Smooth muscle cell (in vitro differentiated cells): ENCODE data around the gene HSD3B1. TPM values are rescaled to one million over a fixed set of nuclear protein-coding genes. Genes with fewer than 3 reads are reported as not detected.

Experiments used
- DNase-seq: peaks from one replicate; lab custom pipeline; 2025; ENCODE audit not compliant: unreplicated experiment; lab: John Stamatoyannopoulos, UW
- H2AFZ ChIP-seq: fragments of 200-600 bp; sonication (generic); 2 replicates; pipeline ENCODE4 v1.6.0; 2016; ENCODE audit warnings: antibody characterized with exemption, low read depth, mild to moderate bottlenecking
- H3F3A ChIP-seq: fragments of 200-600 bp; sonication (generic); 2 replicates; pipeline ENCODE4 v1.6.0; 2017; ENCODE audit warnings: antibody characterized with exemption, low read depth
- H3K27ac ChIP-seq: fragments of 200-600 bp; sonication (generic); 2 replicates; pipeline ENCODE4 v1.5.1; 2016; ENCODE audit warnings: low read depth, mild to moderate bottlenecking
- H3K27me3 ChIP-seq: fragments of 200-600 bp; sonication (generic); 2 replicates; pipeline ENCODE4 v1.6.1; 2016; ENCODE audit warnings: low read depth, mild to moderate bottlenecking
- H3K36me3 ChIP-seq: fragments of 200-600 bp; sonication (generic); 2 replicates; pipeline ENCODE4 v1.5.1; 2016; ENCODE audit warnings: low read depth
- H3K4me1 ChIP-seq: fragments of 200-600 bp; sonication (generic); 2 replicates; pipeline ENCODE4 v1.5.1; 2016; ENCODE audit warnings: low read depth
- H3K4me2 ChIP-seq: fragments of 200-600 bp; sonication (generic); 2 replicates; pipeline ENCODE4 v1.6.0; 2016; ENCODE audit warnings: mild to moderate bottlenecking
- H3K4me3 ChIP-seq: fragments of 200-600 bp; sonication (generic); 2 replicates; pipeline ENCODE4 v1.5.1; 2016; ENCODE audit warnings: mild to moderate bottlenecking
- H3K79me2 ChIP-seq: fragments of 200-600 bp; sonication (generic); 2 replicates; pipeline ENCODE4 v1.6.0; 2016; ENCODE audit warnings: low read depth, mild to moderate bottlenecking
- H3K9ac ChIP-seq: fragments of 200-600 bp; sonication (generic); 2 replicates; pipeline ENCODE4 v1.6.0; 2016; ENCODE audit warnings: low read depth
- H3K9me3 ChIP-seq: fragments of 200-600 bp; sonication (generic); replicated peaks from 2 replicates; pipeline ENCODE4 v1.5.1; 2016; ENCODE audit warnings: low read depth
- H4K20me1 ChIP-seq: fragments of 200-600 bp; sonication (generic); 2 replicates; pipeline ENCODE4 v1.6.0; 2016; ENCODE audit warnings: low read depth
- CTCF ChIP-seq: fragments of 200-600 bp; sonication (generic); IDR thresholded peaks from 2 replicates; pipeline ENCODE4 v1.5.1; 2017; ENCODE audit warnings: borderline replicate concordance, mild to moderate bottlenecking, antibody characterized with exemption; ENCODE audit not compliant: insufficient read depth, poor library complexity, severe bottlenecking
- WGBS: methylation state at CpG from one replicate; pipeline ENCODE4 v1.1.7; 2016; ENCODE audit warnings: low lambda C conversion rate; 5-methylcytosine and 5-hydroxymethylcytosine counted together
- polyA plus RNA-seq: library from polyadenylated mRNA; unstranded; fragments of >200 nt; fragmentation: Nextera tagmentation; extraction: Ambion mirVana; gene quantifications from 2 replicates; pipeline ENCODE4 v1.2.1, GENCODE V29; 2016
- total RNA-seq: library from RNA; depleted of rRNA; stranded (reverse); fragments of >200 nt; gene quantifications from 2 replicates; pipeline ENCODE4 v1.2.3, GENCODE V29; 2014

HSD3B1 gene
- total and polyA plus RNA-seq, 2 experiments from 2014 or later, result 1.7 to 1.8 TPM

GRCh38 chr1:119470958-119471357, 36.1 kb upstream of the HSD3B1 start:
- no peak for DNase-seq
- TF ChIP-seq CTCF, result no peak
- no peaks in the 10 kb centered on the region for H3K4me1 ChIP-seq
- H3K36me3 ChIP-seq, result no peaks in the 10 kb centered on the region
- H3K79me2 ChIP-seq, result no peaks in the 10 kb centered on the region
- H3K4me2 ChIP-seq, result no peak overlapping the region
- H3K4me3 ChIP-seq, result no peak overlapping the region
- H4K20me1 ChIP-seq, result no peaks in the 10 kb centered on the region
- H2AFZ ChIP-seq, result no peak overlapping the region
- H3K9ac ChIP-seq, result no peak overlapping the region
- WGBS, result 91% methylated on average over 7 of the region's 7 CpGs
- H3K27ac ChIP-seq, result no peak overlapping the region
- H3F3A ChIP-seq, result no peaks in the 10 kb centered on the region
- H3K9me3 ChIP-seq, result no peaks in the 10 kb centered on the region
- H3K27me3 ChIP-seq, result peaks cover 10% of the 10 kb centered on the region

- H3K4me1 ChIP-seq, result no peaks in the 10 kb centered on the region
- H2AFZ ChIP-seq, result no peak overlapping the region
- no peaks in the 10 kb centered on the region for H4K20me1 ChIP-seq
- no peaks in the 10 kb centered on the region for H3F3A ChIP-seq
- no peak overlapping the region for H3K4me2 ChIP-seq
- no peak for DNase-seq
- no peak overlapping the region for H3K9ac ChIP-seq
- peaks cover 10% of the 10 kb centered on the region for H3K27me3 ChIP-seq
- 83% methylated on average over 5 of the region's 5 CpGs for WGBS
- no peaks in the 10 kb centered on the region for H3K9me3 ChIP-seq
- no peaks in the 10 kb centered on the region for H3K36me3 ChIP-seq
- H3K27ac ChIP-seq, result no peak overlapping the region
- H3K4me3 ChIP-seq, result no peak overlapping the region
- no peaks in the 10 kb centered on the region for H3K79me2 ChIP-seq
- no peak for TF ChIP-seq CTCF
Measured at GRCh38 chr1:119471566-119471965, 35.4 kb upstream of the HSD3B1 start.

DNA sequence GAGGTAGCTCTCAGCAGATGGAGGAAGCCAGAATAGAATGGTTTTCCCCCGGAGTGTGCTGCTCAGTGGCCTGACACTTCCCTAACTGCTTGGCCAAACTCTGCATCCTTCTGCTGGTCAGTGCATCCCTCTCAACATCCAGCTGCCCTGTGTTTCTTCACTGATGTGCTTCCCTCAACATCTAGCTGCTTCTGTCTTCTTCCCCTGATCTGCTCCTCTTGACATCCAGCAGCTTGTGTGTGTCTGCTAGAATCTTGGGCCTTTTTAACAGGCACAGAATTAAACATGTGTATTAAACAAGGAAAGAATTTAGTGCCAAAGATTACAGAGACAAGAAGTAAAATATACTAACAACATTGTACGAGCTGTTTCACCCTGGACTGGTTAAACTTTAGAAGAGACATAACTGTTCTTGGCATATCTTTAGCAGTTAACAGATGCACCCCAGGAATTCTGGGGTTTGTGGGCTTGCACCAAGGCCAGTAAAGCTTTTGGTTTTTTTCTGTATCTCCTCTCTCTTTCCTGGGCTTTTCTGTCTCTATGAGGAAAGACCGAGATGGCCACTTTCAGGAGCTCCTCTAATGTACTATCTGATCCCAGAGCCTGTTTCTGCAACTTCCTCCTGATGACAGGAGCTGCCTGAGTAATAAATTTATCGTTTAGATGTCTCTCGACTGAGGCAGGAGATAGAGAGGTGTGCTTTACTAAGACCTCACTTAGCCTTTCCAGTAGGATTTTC, 34.8 kb upstream of the HSD3B1 start:
- no peak for TF ChIP-seq CTCF
- DNase-seq, result no peak
- WGBS, result 72% methylated on average over 5 of the region's 5 CpGs

GRCh38 chr1:119472819-119473175, 34.2 kb upstream of the HSD3B1 start:
- no peak overlapping the region for H3K4me2 ChIP-seq
- H3K79me2 ChIP-seq, result no peaks in the 10 kb centered on the region
- H3K27me3 ChIP-seq, result peaks cover 10% of the 10 kb centered on the region
- H3F3A ChIP-seq, result no peaks in the 10 kb centered on the region
- no peaks in the 10 kb centered on the region for H3K36me3 ChIP-seq
- DNase-seq, result no peak
- TF ChIP-seq CTCF, result no peak
- H3K27ac ChIP-seq, result no peak overlapping the region
- H3K4me3 ChIP-seq, result no peak overlapping the region
- H3K9me3 ChIP-seq, result no peaks in the 10 kb centered on the region
- no peaks in the 10 kb centered on the region for H4K20me1 ChIP-seq
- H3K9ac ChIP-seq, result no peak overlapping the region
- no peak overlapping the region for H2AFZ ChIP-seq
- 80% methylated on average over 3 of the region's 3 CpGs for WGBS
- H3K4me1 ChIP-seq, result no peaks in the 10 kb centered on the region

More for the DNA sequence above, 34.8 kb upstream of the HSD3B1 start:
- Histone ChIP-seq H3K9me3 (no peaks in the 10 kb centered on the region), H3K27me3 (peaks cover 10% of the 10 kb centered on the region), H3K27ac (no peak overlapping the region), H3K36me3 (no peaks in the 10 kb centered on the region), H3K4me2 (no peak overlapping the region), H4K20me1 (no peaks in the 10 kb centered on the region), H3K79me2 (no peaks in the 10 kb centered on the region), H3K4me1 (no peaks in the 10 kb centered on the region), H3K4me3 (no peak overlapping the region), H3K9ac (no peak overlapping the region), H3F3A (no peaks in the 10 kb centered on the region), H2AFZ (no peak overlapping the region)
